GM18507 (cell line): ENCODE results near the gene SNX5.
A peak's percentile ranks its signal among the peaks of the same experiment; 100 is the strongest.

Experiments
- DNase-seq: peaks from one replicate; pipeline ENCODE4 v3.0.0; 2011; ENCODE audit warnings: low read depth; ENCODE audit not compliant: insufficient read length; ENCODE audit errors: extremely low spot score
- FAIRE-seq: peaks from 2 replicates; lab custom pipeline; 2011; peaks lifted over from hg19 to GRCh38; lab: Jason Lieb, UNC

Gene SNX5

GRCh38 chr20:17968366-17969277, at the start of gene SNX5, which contains the start of gene MGME1:
SNX5 (minus strand) TSS chr20:17968794; CDS start chr20:17968425, 369 bp downstream.
MGME1 (plus strand) TSS chr20:17969018; CDS start chr20:17969860, 842 bp downstream.
- FAIRE-seq (peak; percentile 97), DNase-seq (peak; percentile 94)

GRCh38 chr20:18018100-18018499, 49.5 kb upstream of the SNX5 start:
- FAIRE-seq (no peak), DNase-seq (no peak)

DNA sequence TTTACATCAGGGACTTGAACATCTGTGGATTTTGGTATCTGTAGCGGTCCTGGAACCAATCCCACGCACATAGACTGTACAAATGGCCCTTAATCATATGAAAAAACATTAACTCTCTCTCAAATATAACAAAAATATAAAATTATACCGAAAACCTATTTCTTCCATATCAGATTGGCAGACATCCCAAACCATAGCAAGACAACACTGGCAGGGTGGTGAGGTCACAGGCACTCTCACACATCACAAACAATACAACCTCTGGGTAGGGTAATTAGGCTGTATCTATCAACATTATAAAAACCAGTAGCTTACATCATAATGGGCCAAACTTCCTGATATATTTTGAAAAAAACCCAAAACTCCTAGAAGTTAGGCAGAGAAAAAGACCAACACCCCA, 48.2 kb upstream of the SNX5 start:
- DNase-seq, result no peak
- FAIRE-seq, result no peak

DNA sequence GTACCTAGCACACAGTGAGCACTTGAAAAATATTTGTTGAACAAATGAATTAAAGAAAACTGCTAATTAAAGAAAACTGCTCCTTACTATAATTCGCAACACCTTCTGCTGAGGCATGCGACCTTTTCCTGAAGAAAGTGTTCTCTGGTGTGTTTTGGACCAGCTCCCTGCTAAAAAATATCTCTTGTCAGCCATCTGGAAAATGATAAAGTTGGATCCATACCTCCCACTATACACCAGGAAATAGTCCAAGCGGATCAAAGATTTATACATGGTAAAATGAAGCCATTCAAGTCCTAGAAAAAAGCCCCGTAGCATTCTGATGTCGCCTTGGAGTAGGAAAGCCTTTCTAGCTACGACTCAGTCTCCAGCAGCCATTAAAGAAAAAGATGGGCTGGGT, 45.8 kb upstream of the SNX5 start:
- FAIRE-seq (no peak), DNase-seq (no peak)

- no peak for FAIRE-seq
- DNase-seq, result no peak
These were observed 44.3 kb upstream of the SNX5 start for GRCh38 chr20:18012901-18013300.

DNA sequence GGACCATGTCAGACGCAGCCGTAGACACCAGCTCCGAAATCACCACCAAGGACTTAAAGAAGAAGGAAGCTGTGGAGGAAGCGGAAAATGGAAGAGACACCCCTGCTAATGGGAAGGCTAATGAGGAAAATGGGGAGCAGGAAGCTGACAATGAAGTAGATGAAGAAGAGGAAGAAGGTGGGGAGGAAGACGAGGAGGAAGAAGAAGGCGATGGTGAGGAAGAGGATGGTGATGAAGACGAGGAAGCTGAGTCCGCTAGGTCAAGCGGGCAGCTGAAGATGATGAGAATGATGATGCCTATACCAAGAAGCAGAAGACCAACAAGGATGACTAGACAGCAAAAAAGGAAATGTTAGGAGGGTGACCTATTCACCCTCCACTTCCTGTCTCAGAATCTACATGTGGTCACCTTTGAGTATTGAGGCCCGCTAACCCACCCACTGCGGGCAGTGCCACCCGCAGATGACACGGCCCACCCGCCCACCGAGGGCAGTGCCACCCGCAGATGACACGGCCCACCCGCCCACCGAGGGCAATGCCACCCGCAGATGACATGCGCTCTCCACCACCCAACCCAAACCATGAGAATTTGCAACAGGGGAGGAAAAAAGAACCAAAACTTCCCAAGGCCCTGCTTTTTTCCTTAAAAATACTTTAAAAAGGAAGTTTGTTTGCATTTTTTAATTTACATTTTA, 43.5 kb upstream of the SNX5 start:
- DNase-seq, result no peak

DNA sequence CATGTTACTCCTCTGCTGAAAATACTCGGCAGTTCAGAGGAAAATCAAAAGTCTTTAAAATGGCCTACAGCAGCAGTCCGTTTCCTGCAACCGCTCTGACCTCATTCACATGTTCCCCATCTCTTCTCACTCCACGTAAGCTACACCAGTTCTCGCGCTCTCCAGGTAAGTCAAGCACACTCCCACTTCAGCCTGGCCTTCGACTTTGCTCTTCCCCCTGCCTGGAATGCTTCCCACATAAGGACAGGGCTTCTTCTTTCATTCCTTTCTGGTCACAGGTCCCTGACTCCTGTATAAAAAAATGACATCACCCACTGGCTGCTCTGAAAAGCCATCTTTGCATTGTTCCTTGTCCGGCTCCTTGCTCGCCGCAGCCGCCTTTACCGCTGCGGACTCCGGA, 42.9 kb upstream of the SNX5 start:
- DNase-seq, result no peak
- FAIRE-seq, result no peak

More for the DNA sequence above, 43.5 kb upstream of the SNX5 start:
- FAIRE-seq, result no peak

- DNase-seq, result no peak
- FAIRE-seq, result no peak
These were observed 40.5 kb upstream of the SNX5 start for GRCh38 chr20:18009116-18009515.

DNA sequence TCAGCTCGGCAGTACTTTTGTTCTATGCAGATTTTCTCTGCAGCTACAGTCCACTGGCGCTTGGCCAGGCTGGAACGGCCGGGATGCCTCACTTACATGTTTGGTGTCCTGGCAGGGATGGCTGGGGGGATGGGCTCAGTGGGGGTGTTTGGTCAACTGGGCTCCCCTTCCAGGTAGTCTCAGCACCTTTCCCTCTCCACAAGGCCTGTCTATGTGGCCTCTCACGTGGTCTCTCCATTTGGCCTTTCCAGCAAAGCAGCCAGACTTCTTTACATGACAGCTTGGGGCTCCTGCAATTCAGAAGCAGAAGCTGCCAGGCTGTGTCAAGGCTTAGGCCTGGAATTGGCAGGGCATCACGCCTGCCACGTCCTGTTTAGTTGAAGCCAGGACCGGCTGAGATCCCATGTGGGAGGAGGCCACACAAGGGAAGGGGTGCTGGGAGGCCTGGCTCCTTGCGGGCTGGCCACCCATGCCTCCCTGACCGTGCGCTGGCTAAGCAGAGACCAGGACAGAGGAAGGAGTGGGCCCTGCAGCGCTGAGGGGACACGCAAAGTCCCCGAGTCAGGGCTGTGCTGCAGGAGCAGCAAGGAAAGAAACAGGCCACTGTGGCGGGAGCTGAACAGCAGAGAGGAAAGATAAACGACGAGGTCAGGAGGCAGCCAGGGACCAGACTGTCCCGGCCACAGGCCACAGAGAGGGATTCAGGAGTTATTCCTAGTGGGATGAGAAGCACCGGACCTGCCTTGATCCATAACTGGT, 39.1 kb upstream of the SNX5 start:
- FAIRE-seq, result no peak

DNA sequence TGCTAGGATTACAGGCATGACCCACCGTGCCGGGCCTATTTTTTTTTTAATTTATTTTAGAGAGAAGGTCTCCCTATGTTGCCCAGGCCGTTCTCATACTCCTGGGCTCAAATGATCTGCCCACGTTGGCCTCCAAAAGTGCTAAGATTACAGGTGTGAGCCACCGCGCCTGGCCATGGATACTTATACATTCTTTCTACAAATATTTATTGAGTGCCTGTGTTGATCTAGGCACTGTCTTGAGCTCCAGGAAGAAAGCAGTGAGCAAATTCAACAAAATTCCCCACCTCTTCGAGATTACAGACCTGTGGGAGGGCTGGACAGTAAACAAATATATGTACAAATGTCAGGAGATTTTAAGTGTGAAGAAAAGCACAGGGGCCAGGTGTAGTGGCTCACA, 38.1 kb upstream of the SNX5 start:
- FAIRE-seq, result no peak

More for the DNA sequence above, 39.1 kb upstream of the SNX5 start:
- no peak for DNase-seq

GRCh38 chr20:18005990-18006364, 37.4 kb upstream of the SNX5 start:
- no peak for FAIRE-seq
- no peak for DNase-seq

More for the DNA sequence above, 38.1 kb upstream of the SNX5 start:
- DNase-seq, result no peak

- FAIRE-seq, result peak; percentile 92
- peak; percentile 59 for DNase-seq
These were observed 36.8 kb upstream of the SNX5 start for GRCh38 chr20:18005170-18005989.

GRCh38 chr20:18004384-18005031, 35.9 kb upstream of the SNX5 start:
- FAIRE-seq, result no peak
- DNase-seq, result no peak

GRCh38 chr20:18003897-18004296, 35.3 kb upstream of the SNX5 start:
- DNase-seq (no peak), FAIRE-seq (peak; percentile 47)

DNA sequence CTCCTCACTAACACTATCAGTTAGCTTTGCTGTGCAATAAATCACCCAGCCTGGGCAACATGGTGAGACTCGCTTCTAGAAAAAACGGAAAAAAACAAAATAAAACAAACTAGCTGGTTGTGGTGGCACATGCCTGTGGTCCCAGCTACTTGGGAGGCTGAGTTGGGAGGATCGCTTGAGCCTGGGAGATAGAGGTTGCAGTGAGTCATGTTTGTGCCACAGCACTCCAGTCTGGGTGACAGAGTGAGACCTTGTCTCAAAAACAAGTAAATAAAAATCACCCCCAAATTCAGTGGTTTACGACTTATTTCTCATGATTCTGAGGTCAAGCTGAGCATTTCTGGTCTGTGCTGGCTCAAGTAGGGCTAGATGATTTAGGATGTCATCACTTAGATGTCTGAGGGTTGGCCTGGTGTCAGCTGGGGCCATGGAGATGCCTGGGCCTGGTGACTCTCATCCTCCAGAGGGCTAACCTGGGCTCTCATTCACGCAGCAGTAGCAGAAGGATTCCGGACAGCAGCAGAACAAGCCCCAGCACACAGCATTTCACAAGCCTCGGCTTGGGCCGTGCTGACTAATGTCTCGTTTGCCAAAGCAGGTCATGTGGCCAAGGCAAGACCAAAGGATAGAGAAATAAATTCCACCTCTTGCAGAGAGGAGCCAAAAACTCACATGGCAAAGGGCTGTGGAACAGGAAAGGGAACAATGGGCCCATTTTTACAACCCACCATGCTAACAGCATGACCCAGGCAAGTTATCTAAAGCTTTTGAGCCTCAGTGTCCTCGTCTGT, 32.7 kb upstream of the SNX5 start:
- no peak for FAIRE-seq

DNA sequence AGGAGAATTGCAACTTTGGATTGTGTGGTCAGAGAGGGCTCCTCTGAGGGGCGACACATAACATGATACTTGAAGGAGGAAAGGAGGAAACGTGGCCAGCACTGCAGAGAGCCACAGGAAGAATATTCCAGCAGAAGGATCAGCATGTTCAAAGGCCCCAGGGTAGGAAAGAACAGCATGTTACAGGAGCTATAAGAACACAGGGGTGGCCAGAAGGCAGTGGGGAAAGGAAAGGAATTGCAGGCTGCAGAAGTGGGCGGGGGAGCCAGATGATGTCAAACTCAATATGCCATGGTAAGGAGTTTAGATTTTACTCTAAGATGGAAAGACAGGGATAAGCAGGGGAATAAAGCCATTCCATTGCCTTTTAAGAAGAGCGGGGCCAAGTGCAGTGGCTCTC, 31.0 kb upstream of the SNX5 start:
- no peak for DNase-seq
- no peak for FAIRE-seq

More for the DNA sequence above, 32.7 kb upstream of the SNX5 start:
- no peak for DNase-seq

- DNase-seq (no peak), FAIRE-seq (no peak)
These were observed 29.9 kb upstream of the SNX5 start for GRCh38 chr20:17998446-17998845.
